VCaP (cell line): ENCODE results near the gene GCG.

Experiments used
- H3K27ac ChIP-seq: fragments of 450-650 bp; 2 replicates; pipeline ENCODE4 v1.5.1; 2017
- CTCF ChIP-seq: fragments of 450-650 bp; conservative IDR thresholded peaks from 2 replicates; pipeline ENCODE4 v1.5.1; 2017; ENCODE audit warnings: mild to moderate bottlenecking, moderate library complexity

GCG gene

GRCh38 chr2:162126527-162126926 lies 25.5 kb downstream of the GCG start:
- H3K27ac ChIP-seq: no peak overlapping the region
- TF ChIP-seq CTCF: no peak

DNA sequence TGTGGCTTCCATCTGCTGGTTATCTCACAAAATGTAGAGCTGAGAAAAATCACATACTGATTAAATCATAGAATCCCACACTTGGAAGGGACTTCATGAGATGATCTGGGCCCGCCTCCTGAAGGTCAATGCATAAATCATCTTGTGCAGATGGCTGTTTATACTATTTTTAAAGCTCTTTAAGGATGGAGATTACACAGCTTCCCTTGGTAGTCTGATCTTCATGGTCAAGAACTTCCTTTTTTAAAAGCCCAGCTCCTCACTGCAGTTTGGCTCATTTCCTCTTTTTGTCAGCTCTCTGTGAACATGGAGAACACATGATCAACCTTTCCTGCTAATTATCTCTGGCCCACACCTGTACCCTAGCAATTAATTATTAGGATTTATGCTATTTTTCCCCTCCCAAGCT lies 25.9 kb downstream of the GCG start:
- H3K27ac ChIP-seq: no peak overlapping the region; the same call in 1 of the 2 replicates
- no peak for TF ChIP-seq CTCF

DNA sequence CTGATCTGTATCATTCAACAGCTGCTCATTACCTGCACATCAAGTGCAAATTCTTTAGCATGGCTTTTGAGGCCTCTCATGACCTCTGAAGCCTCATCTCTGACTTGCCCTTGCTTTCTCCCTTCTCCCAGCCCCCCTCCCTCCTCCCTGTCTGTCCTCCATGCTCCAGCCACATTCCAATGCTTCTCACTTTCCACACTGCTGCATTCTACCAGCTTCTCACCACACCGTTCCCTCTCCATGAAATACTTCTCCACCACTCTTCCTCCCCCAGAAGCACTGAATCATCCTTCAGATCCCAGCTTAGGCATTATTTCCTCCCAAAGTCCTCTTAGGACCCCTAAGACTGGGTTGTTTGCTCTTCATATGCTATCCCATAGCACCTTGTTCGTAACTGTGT lies 26.9 kb downstream of the GCG start:
- H3K27ac ChIP-seq: peak overlapping the region; percentile 38; the same call in 1 of the 2 replicates
- TF ChIP-seq CTCF: no peak

GRCh38 chr2:162123806-162124758 lies 28.0 kb downstream of the GCG start:
- peak; percentile 76 for TF ChIP-seq CTCF
- peak overlapping the region; percentile 38; the same call in 1 of the 2 replicates for H3K27ac ChIP-seq

DNA sequence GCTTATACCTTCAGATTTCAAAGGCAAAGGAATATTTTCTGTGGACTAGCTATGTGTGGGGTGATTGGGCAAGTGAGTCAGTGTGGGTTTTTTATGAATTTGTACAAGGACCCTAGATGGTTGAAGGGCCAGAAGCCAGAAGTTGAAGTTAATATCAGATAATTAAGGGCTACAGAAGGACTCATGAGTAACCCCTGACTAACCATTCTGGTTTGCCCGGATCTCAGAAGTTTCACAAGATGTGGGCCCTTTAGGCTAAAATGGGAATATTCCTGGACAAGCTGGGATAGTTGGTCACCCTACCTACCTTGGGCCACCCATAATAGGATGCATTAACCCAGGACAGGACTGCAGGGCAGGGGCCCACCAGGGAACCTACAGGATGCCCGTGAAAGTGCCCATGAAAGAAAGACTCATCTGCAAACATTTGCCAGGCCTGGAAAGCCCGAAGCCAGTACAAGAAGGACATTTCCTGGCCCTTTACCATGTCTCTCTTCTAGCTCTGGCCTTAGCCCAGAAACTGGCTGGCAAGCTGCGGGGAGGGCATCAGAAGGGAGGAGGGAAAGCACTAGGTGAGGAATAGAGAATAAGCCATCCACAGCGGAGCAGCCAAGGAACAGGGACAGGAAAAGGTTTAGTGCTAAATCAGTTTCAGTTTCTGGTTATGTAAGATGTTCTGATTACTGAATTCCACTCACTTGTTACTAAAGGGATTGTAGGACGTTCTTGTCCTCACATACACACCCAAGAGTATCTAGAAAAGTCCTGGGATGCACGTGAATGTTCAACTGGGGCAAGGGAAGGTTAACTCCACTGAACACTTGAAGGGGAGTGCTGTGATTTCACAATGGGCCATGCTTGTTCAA lies 33.6 kb downstream of the GCG start:
- peak overlapping the region; percentile 18; the same call in 1 of the 2 replicates for H3K27ac ChIP-seq
- TF ChIP-seq CTCF: no peak

- H3K27ac ChIP-seq: no peak overlapping the region
Observed at GRCh38 chr2:162116352-162116751, 35.7 kb downstream of the GCG start.

More at GRCh38 chr2:162116352-162116751, 35.7 kb downstream of the GCG start:
- no peak for TF ChIP-seq CTCF
